Measurements from ENCODE around the gene GNG7. TPM values are rescaled to one million over a fixed set of nuclear protein-coding genes. Genes with fewer than 3 reads are reported as not detected.
"Not testable (repeated sequence)": the region's sequence is repeated elsewhere in the genome, so short reads cannot be mapped to it uniquely, and the experiment has no call there.

GNG7 gene
- total RNA-seq, 1 donor from 2014 or later = 11.5 TPM

DNA sequence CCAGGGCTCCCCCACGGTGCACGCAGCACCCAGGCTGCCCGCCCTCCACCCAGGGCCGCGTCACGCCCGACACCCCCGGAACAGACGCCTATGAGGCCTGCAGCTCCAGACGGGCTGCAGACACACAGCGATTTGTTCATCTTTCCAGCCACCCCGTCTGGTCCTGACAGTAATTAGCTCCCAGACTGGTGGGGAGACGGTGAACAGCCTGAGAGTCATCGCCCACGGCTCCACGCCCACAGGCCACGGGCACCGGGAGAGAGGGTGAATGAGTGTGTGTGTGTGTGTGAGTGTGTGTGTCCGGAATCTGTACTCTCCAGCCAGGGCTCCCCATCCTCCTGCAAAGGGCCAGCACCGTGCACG is 208.4 kb downstream of the GNG7 start:
- DNase-seq (ENCODE audit: low spot score) (no peak), ATAC-seq (peak; percentile 30)
- intact Hi-C loops (cut with DNase I) = no loop called here

DNA sequence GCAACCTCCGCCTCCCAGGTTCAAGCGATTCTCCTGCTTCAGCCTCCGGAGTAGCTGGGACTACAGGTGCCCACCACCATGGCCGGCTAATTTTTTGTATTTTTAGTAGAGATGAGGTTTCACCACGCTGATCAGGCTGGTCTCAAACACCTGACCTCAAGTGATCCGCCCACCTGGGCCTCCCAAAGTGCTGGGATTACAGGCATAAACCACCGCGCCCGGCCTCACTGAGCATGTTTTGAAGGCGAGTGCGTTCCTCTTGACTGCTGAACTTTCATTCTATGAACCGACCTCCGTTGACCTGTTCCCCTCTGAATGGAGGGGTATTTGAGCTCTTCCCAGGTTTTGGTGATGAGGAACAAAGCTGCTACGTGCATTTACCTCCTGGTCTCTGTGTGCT is 209.0 kb downstream of the GNG7 start:
- ATAC-seq; DNase-seq (ENCODE audit: low spot score); intact Hi-C loops (cut with DNase I): not testable (repeated sequence)

DNA sequence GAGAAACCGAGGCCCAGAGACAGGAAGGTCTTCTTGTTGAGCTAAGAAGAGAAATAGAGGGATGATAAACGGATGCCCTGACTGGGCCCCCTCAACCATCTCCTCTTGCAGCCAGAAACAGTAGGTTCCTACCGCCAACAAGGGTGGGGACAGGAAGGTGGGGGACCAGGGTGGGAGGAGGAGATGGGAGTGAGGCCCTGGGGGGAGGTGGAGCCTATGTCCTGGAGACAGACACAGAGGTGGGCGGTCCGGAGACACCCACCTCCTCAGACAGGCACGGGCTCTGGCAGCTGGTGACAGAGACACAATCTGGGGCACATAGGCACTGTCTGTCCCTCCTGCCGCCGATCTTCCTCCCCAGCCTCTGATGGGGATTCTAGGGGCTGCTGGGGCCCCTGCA is 209.6 kb downstream of the GNG7 start:
- no peak for DNase-seq (ENCODE audit: low spot score)
- intact Hi-C loops (cut with DNase I) = no loop called here

DNA sequence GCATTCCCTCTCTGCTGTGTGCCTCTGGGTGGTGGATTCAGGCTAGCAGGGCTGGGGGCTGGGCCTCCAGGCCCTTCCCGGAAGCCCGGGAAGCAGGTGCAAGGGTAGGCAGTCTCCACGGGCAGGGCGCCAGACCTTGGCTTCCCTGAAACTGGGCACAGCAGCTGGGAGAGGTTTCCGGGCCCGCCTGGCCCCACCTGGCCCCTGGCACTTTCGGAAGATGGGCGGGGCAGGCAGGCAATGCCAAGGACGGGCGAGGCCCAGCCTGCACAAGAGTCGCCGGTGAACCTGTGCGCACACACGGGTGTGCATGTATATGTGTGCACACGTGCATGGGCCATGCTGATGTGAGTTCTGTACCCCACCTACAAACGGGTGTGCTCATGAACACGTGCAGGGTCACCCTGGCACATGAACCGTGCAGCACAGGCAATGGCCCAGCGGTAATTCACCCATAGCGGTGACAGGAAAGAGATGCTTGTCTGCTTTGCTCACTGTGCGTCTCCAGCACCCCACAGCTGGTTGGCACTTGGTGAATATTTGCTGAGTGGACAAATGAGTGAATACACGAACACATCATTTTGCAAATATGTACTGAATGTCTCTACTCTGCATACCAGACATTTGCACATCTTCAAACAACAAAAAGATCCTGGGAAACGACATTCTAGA is 211.2 kb downstream of the GNG7 start:
- ATAC-seq (no peak), DNase-seq (ENCODE audit: low spot score) (no peak)
- intact Hi-C loops (cut with DNase I) = no loop called here

More for the DNA sequence above, 209.6 kb downstream of the GNG7 start:
- no peak for ATAC-seq

DNA sequence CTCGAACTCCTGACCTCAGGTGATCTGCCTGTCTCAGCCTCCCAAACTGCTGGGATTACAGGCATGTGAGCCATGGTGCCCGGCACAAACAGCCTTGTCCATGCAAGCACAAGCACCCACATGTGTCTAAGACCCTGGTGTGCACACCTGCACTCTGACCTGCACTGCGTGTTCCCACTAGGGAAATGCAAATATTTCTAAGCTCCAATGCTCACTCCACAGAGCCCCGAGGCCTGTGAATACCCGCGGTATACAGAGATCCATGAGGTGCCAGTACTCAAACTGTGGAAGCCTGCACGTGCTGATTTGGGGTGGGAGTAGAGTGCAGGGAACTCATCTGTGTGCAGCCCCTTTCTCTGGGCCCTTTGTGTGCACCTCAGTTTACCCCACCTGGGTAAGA is 211.8 kb downstream of the GNG7 start:
- no peak for ATAC-seq
- no peak for DNase-seq (ENCODE audit: low spot score)
- intact Hi-C loops (cut with DNase I) = no loop called here

DNA sequence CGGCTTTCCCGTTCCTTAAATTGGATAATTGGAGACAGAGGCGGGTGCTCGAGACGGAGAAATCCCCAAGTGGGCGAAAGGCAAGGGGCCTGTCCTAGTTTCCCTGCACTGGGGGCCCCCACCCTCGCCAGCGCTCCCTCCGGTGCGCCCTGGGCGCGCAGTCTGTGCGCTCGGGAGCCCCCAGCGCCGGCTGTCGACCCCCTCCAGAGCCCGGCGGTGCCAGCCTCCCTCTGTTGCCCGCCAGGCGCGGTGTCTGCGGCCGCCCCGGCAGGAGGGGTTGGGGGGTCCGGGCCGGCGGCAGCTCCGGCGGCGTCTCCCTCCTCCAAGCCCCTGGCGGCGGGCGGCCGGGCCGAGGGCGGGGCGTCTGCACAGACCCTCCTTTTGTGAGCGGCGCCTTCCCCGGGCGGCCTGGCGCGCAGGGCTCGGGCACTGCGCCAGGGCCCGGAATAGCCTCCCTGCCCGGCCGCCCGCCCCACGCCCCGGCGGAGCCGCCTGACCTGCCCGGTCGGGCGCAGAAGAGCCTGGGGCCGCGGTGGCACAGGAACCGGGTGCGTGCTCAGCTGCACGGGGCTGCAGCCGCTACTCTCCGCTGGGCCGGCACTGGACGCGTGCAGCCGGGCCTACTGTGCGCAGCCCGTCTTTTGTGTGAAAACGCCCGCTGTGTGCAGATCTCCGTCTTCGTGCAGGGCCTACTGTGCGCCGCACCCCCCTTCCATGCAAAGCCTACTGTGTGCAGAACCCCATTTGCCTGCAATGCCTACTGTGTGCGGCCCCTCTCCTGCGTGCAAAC is 213.4 kb downstream of the GNG7 start:
- no peak for ATAC-seq
- intact Hi-C loops (cut with DNase I) = no loop called here
- no peak for DNase-seq (ENCODE audit: low spot score)

DNA sequence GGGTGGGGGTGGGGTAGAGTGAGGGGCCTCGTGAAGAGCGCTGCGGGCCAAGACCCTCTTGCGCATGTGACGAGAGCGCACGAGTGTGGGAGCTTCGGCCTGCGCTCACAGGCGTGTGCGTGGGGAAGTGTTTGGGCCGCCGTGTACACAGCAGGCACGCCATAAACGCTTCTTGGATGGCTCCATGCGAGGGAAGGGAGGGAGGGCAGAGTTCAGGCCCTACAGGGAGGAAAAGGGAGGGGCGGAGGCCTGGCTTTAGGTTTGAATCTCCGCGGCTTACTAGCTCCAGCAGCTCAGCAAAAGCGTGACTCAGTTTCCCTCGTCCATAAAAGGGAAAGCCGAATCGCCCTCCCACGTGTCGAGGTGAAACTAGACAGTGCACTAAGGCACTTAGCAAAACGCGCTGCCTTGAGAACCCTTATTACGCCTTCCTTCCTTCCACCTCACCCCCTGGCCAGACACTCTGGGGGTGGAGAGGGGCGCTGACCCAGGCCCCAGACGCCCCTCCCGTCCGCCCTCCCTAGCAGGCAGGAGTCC is 214.0 kb downstream of the GNG7 start:
- ATAC-seq = peak; percentile 15
- no peak for DNase-seq (ENCODE audit: low spot score)
- intact Hi-C loops (cut with DNase I) = no loop called here

DNA sequence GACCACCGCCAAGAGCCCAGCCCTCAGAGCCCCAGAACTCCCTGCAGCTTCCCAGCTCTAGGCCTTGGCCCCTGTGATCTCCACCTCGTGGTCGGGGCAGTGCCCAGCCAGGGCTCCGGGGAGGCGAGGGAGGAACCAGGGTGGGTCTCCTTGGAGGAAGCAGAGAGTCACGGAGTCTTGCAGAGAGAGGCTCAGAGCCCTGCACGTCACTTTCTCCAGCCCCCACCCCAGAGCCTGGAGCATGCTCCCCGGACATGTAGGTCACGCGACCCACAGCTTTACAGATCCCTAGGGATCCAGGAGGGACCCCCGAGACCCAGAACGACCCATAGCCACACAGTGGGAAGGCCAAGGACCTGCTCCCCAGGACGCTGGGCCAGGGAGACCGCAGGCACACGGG is 214.7 kb downstream of the GNG7 start:
- no peak for DNase-seq (ENCODE audit: low spot score)
- ATAC-seq = peak; percentile 47
- intact Hi-C loops (cut with DNase I) = no loop called here

DNA sequence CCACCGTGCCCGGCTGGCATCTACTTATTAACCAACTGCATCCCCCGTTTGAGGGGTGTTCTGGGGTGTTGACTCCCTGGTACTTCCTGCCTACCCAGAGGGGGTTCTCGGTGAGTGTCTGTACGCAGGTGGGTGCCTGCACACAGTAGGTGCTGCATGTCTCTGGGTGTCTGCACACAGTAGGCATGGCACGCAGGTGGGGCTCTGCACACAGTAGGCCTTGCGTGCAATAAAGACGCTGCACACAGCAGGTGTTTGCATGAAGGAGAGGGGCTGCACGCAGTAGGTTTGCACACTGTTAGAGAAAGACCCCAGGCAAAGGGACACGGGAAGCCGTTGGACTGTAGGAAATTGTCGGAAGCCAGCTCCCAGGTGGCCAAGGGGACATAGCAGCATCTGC is 215.4 kb downstream of the GNG7 start:
- intact Hi-C loops (cut with DNase I) = no loop called here
- DNase-seq (ENCODE audit: low spot score) (no peak), ATAC-seq (no peak)

DNA sequence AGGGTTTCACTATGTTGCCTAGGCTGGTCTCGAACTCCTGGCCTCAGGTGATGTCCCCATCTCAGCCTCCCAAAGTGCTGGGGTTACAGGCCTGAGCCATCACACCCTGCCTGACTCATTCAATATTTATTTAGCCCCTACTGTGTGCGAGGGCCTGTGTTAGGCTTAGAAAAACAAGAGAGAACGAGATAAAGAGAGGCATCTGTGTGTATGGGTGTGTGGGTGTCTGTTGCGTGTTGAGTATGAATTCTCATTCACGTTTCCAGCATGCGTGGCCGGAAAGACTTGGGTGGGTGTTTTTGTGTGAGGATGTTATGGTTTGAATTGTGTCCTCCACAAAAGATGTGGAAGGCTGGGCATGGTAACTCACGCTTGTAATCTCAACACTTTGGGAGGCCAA is 217.1 kb downstream of the GNG7 start:
- DNase-seq (ENCODE audit: low spot score) (no peak), ATAC-seq (no peak)
- intact Hi-C loops (cut with DNase I) = no loop called here

DNA sequence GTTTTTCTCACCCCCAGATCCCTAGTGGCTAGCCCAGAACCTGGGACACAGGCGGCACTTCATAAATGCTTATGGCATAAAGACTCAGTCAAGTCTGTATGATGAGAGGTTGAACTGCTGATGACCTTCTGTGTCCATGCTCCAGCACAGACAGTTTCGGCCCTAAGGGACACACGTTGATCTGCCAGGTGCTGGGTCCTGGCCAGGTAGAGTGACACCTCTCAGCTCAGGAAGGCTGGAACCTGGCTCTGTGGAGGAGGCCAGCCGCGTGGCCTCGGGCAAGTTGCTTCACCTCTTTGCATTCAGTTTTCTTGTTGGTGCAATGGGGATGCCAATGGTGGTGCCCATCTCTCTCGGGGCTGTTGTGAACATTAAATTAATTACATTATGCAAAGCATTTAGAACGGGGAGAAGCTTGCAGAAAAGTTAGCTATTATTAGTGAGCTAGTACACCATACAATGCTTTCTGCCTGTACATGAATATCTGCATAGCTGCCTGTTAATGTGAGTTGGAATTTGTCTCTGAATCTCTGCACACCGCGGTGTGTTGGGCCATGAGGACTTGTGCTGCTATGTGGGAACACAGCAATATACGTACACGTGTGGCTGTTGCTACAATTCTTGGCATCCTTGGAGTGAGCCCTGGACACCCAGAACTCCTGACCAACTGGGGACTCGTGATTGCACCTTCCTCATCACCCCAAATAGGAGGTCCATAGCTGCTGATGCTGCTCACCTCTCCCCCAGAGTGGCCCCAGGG is 218.1 kb downstream of the GNG7 start:
- ATAC-seq = no peak
- DNase-seq (ENCODE audit: low spot score) = no peak
- intact Hi-C loops (cut with DNase I) = loop anchor here (5.0 kb wide), 1 partner anchor 63 kb away; no protein-coding TSS in a partner anchor

DNA sequence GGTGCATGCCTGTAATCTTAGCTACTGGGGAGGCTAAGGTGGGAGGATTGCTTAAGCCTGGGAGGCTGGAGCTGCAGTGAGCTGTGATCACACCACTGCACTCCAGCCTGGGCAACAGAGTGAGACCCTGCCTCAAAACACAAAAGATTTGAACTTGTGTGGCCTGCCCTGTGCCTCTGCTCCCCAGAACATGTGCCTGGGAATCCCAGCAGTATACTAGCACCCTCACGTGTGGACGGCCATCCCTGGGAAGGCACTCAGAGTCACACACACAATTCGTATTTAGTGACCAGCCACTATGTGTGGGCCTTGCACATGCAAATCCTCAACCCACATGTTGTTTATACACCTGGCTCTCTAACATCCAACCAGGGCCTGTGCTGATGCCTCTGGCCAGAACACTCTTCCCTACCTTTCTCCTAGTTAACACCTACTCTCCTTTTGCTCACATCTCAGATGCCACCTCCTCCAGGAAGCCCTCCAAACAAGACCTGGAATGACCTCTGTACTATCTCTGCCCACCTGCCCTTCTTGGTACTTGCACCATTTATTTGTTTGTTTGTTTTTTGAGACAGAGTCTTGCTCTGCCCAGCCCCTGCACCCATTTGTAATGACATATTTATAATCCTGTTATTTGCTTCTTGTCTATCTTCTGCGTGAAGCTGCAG is 218.9 kb downstream of the GNG7 start:
- intact Hi-C loops (cut with DNase I) = loop anchor here (5.0 kb wide), 1 partner anchor 64 kb away; no protein-coding TSS in a partner anchor
- no peak for ATAC-seq
- DNase-seq (ENCODE audit: low spot score) = no peak

DNA sequence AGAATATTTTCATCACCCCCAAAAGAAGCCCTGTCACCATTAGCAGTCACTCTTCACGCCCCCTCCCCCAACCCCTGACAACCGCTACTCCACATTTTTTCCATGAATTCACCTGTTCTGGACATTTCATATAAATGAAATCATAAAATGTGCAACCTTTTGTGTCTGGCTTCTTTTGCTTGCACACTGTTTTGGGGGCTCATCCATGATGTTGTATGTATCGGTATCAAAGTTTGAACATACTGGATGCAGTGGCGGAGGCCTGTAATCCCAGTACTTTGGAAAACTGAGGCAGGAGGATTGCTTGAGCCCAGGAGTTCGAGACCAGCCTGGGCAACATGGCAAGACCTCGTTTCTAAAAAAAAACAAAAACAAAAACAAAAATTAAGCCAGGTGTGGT is 219.4 kb downstream of the GNG7 start:
- ATAC-seq = no peak
- no peak for DNase-seq (ENCODE audit: low spot score)
- intact Hi-C loops (cut with DNase I) = loop anchor here (5.0 kb wide), 1 partner anchor 64 kb away; no protein-coding TSS in a partner anchor

DNA sequence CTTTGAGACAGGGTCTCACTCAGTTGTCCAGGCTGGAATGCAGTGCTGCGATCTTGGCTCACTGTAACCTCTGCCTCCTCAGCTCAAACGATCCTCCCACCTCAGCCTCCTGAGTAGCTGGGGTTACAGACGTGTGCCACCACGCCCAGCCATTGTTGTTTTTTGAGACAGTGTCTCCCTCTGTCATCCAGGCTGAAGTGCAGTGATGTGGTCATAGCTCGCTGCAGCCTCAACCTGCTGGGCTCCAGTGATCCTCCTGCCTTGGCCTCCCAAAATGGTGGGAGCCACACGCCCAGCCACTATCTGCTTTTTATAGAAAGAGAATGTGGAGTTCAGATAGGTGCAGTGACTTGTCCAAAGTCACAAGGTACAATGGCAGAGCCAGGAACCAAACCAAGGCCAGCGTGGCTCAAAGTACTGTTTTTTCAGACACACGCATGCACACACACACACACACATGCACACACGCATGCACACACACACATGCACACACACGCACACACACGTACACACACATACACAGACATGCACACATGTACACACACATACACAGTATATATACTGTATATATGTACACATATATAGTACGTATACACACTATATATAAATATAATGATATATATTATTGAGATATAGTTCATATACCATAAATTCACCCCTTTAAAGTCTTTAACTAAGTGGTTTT is 220.0 kb downstream of the GNG7 start:
- intact Hi-C loops (cut with DNase I) = loop anchor here (5.0 kb wide), 1 partner anchor 65 kb away; no protein-coding TSS in a partner anchor
- ATAC-seq (no peak), DNase-seq (ENCODE audit: low spot score) (no peak)

DNA sequence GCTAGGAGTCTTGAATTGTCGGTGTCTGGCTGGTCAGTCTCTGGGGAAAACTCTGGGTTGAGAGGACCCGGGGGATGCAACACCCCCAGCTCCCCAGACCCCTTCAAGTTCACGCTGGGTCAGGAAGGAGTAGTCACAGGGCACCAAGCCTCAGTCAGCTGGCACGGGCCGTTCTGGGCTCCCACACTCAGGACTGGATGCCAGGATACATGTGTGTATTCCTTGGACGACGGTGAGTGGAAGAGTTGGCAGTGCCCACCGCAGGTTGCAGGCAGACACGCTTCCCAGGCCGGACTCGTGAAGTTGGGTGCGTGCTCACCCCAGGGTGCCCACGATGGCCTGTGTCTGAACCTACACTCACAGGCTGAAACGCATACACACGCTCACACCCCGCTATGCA is 221.0 kb downstream of the GNG7 start:
- intact Hi-C loops (cut with DNase I) = loop anchor here (5.0 kb wide), 1 partner anchor 66 kb away; no protein-coding TSS in a partner anchor
- DNase-seq (ENCODE audit: low spot score) (no peak), ATAC-seq (no peak)

DNA sequence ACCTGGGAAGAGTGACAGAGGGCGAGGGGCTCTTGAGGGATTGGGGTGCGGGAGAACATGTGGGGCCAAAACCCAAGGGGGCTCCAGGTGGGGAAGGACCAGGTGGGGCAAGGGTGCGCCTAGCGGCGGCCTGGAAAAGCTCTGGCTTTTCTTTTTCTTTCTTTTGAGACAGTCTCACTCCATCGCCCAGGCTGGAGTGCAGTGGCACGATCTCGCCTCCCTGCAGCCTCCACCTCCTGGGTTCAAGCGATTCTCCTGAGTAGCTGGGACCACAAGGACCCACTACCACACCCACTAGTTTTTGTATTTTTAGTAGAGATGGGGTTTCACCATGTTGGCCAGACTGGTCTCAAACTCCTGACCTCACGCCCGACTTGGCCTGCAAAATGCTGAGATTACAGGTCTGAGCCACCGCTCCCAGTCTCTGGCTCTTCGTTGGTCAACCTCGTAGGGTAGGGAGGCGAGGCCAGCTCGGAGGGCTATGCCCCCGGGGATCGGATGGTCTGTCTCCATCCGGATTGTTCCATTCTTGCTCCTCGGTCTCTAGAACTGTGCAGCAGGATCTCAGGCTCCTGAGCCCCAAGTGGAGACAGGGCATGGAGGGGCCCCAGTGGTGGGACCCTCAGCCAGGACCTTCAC is 222.8 kb downstream of the GNG7 start:
- intact Hi-C loops (cut with DNase I) = loop anchor here (5.0 kb wide), 1 partner anchor 68 kb away; no protein-coding TSS in a partner anchor
- no peak for DNase-seq (ENCODE audit: low spot score)
- no peak for ATAC-seq

DNA sequence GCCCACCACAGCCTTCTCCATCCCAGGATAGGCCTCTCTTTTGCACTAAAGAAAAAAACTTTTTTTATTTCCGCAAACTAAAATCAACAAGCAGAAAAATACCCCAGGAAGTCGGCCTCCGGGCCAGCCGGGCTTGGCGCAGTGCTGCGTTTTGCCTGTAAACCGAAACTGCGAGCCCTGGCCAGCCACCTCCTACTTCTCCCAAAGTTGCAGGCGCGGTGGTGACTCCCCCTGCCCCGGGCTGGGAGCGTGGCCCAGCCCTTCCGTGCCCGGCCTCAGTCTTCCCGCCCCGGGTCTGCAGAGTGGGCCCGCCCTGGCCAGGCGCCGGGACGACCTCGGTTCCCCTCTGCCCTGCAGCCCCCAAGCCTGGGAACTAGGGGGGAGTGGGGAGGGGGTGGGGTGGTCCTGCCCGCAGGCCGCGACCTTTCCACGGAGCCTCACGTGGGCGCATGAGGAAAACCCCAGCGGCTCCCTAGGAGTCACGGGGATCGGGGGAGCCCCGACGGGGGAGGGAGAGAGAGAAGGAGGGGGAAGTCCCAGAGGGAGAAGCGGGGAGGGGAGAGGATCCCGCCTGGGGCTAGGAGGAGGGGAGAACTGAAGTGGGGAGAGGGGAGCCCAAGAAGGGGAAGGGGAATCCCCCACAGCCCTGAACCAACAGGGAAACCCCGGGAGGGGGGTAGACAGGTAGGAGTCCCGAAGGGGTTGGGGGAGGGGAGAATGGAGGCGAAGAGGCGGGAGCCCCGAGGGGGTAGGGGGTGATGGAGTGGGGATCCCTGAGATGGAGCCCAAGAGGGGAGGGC is 223.5 kb downstream of the GNG7 start:
- ATAC-seq (peak; percentile 53), DNase-seq (ENCODE audit: low spot score) (peak; percentile 89)
- intact Hi-C loops (cut with DNase I) = no loop called here

Measured in sciatic nerve (tissue), 2 donors.